Erythroblast (primary cell): Measurements from ENCODE around the gene MSX2.
"Not testable (repeated sequence)": the region's sequence is repeated elsewhere in the genome, so short reads cannot be mapped to it uniquely, and the experiment has no call there.

Source experiments
- DNase-seq, 2 experiments: peaks; one replicate each; lab custom pipeline; 2025; lab: John Stamatoyannopoulos, UW
- GATA1 ChIP-seq: IDR thresholded peaks from 2 replicates; pipeline ENCODE4 v1.6.1; 2011; ENCODE audit warnings: low read depth, mild to moderate bottlenecking, control low read depth, low read length, moderate library complexity
- POLR2A ChIP-seq: IDR thresholded peaks from 2 replicates; pipeline ENCODE4 v1.6.1; 2011; ENCODE audit warnings: mild to moderate bottlenecking, low read length

The MSX2 gene

DNA sequence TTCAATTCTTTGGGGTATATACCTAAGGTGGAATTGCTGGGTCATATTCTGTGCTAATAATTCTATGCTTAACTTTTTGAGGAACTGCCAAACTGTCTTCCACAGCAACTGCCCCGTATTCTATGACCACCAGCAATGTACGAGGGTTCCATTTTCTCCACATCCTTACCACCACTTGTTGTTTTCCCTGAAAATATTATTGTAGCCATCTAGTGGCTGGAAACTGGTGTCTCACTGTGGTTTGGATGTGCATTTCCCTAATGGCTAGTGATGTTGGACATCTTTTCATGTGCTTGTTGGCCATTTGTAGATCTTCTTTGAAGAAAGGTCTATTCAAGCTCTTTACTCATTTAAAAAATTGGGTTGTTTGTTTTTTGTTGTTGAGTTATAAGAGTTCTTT lies 30.7 kb downstream of the MSX2 start:
- DNase-seq, result no peak
- TF ChIP-seq GATA1 (no peak), POLR2A (no peak)

DNA sequence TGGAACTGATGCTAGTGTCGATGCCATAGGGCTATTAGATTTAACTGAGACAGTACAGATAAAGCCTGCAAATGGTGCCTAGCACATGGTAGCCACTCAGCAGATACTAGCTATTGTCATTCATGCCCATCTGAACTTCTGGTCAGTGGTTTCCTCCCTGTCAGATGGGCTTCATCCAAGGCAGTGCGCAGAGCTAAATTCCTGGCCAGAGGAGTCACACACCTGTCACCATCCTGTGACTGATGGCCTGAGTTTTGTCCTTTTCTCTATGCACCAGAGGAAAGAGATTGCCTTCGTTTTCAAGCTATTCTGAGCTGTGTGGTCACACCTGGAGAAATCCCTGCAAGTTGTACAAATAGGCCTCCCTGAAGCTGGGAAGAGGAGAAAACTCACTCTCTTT lies 34.7 kb downstream of the MSX2 start:
- no peak for DNase-seq
- TF ChIP-seq POLR2A, result no peak
- TF ChIP-seq GATA1, result no peak

DNA sequence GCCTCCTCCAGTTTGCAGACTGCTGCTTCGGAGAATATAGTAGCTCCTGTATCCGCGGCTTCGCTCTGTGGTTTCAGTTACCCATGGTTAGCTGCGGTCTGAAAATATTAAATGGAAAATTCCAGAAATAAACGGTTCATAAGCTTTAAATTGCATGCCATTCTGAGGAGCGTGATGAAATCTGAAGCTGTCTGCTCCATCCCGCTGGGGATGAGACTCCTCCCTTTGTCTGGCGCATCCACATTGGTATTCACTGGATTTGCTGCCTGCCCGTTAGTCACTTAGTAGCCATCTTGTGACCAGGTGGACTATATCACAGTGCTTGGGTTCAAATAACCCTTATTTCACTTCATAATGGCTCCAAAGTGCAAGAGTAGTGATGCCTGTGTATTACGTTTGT lies 36.3 kb downstream of the MSX2 start:
- no peak for DNase-seq
- no peak for TF ChIP-seq GATA1
- TF ChIP-seq POLR2A, result no peak

DNA sequence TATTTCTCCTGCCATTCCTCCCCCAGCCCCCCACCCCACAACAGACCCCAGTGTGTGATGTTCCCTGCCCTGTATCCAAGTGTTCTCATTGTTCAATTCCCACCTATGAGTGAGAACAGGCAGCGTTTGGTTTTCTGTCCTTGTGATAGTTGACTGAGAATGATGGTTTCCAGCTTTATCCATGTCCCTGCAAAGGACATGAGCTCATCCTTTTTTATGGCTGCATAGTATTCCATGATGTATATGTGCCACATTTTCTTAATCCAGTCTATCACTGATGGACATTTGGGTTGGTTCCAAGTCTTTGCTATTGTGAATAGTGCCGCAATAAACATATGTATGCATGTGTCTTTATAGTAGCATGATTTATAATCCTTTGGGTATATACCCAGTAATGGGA lies 37.0 kb downstream of the MSX2 start:
- DNase-seq, result not testable (repeated sequence)

DNA sequence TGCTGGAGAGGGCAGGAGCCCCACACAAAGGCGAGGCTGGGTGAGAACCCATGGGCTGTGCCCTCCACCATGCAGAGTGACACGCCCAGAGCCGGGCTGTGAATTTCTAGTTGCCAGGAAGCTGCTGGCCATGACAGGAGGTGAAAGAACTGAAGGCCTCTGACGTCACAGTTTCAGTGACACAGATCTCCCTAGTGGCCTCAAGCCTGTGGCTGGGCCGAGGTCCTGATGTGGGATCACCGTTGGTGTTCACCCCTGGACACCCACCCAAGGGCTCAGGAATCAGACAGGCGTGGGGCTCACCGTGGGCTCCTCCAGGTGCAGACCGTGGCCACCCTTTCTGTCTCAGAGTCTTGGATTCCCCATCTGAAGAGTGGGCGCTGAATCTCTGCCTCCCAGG lies 39.9 kb downstream of the MSX2 start:
- no peak for DNase-seq
- TF ChIP-seq GATA1, result no peak
- TF ChIP-seq POLR2A, result no peak

DNA sequence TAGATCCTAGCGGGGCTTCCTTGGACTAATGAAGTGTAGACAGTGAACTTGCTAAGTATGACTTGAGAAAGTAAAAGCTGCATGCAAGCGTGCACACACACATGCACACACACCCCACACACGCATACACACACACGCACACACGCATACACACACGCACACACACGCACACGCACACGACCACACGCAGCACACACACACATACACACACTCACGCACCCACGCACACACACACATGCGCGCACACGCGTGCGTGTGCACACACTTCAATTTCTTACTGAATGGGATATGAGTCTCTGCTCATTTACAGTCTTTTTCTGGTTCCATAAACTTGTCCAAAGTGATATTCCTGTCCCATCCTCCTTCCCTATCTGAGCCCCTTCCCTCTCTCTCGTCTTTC lies 41.2 kb downstream of the MSX2 start:
- no peak for DNase-seq

DNA sequence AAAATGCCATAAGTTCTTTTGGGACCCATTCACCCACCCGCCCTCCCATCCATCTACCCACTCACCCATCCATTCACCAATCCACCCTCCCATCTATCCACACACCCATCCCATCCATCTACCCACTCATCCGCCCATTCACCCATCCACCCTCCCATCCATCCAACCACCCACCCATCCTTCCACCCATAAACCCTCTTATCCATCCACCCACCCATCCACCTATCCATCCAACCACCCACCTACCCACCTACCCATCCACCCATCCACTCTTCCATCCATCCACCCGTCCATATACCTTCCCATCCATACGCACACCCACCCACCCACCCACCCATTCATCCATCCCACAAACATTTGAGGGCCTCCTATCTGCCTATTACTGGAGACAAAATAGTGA lies 43.3 kb downstream of the MSX2 start:
- DNase-seq, result no peak
- TF ChIP-seq GATA1 (no peak), POLR2A (no peak)

More for the DNA sequence above, 41.2 kb downstream of the MSX2 start:
- TF ChIP-seq POLR2A (no peak), GATA1 (no peak)

DNA sequence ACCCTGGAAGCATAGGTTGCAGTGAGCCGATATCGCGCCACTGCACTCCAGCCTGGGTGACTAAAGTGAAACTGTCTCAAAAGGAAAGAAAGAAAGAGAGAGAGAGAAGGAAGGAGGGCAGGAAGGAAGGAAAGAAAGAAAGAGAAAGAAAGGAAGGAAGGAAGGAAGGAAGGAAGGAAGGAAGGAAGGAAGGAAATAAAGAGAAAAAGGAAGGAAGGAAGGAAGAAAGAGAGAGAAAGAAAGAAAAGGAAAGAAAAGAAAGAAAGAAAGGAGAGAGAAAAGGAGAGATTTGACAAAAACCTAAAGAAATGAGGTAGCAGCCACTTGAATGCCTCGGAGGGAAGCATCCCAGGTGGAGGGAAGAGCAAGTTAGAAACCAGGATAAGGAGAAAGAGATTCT lies 44.6 kb downstream of the MSX2 start:
- DNase-seq, result no peak
- TF ChIP-seq GATA1, result no peak
- no peak for TF ChIP-seq POLR2A

DNA sequence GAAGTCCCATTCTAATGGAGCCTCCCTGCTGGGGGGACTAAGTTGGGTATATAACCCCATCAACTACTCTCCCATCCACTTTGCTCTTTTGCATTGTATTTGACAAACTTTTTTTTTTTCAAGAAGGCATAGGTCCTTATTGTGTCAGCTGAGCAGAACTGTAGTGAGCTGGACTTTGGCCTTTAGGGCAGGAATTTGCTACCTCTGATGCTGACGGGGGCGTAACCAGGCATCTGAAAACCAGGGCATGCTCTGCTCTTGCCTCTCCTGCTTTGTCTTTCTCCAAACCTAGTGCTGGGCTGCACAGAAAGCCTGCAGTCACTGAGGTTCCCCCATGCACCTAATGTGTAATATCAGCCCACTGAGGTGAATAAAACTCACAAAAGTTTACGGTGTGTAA lies 49.0 kb downstream of the MSX2 start:
- no peak for DNase-seq
- TF ChIP-seq GATA1 (no peak), POLR2A (no peak)

DNA sequence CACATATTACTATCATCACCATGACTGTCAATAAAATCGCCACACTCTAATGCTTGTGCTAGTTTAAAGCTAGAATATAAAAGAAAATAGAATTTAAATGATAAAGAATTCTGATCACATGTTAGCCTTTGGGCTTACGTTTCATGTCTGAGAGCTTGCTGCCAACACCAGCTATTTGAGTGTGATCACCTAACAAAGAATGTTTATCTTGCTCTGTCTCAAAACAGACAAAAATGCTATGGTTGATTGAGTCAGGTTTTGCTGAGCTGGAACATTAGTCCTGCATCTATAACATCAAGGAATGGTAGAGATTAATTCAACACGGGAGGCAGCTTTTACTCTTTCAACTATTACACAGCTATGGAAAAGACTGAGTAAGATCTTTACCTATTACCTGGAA lies 50.7 kb downstream of the MSX2 start:
- TF ChIP-seq GATA1, result no peak
- no peak for TF ChIP-seq POLR2A
- no peak for DNase-seq

DNA sequence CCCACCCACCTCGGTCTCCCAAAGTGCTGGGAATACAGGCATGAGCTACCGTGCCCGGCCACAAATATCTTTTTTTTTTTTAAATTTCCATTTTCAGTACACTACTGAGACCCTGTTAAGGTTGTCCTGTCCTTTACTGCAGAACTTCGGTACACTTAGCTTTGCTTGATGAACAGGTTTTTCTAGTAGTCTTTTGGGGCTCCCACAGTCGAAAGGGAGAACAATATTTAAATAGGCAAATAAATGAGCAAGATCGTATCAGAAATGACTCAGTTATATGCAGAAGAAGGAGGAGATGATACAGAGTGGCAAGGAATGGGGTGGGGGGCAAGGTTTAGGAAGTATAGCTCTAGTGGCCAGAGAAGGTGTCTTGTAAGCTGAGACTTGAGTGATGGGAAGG lies 52.7 kb downstream of the MSX2 start:
- TF ChIP-seq GATA1 (no peak), POLR2A (no peak)
- DNase-seq, result no peak

DNA sequence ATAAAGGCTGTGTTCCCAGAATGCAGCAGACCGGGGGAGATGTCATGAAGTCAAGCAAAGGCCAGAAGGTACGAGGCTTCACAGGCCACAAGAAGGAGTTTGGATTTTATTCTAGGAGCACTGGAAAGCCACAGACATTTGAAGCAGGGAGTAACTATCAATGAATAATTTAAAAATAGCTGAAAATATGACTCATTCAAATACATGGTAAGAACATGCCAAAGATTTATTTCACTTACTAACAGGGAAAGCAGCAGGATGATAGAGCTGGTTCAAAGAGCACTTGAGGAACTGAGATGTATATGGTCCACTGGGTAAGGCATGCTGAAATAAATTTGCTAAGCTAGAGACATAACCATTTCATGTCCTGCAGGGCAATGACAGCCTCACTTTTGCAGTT lies 53.2 kb downstream of the MSX2 start:
- no peak for DNase-seq
- no peak for TF ChIP-seq GATA1
- TF ChIP-seq POLR2A, result no peak
